K562 (cell line): ENCODE data around the gene LMBR1. TPM values are rescaled to one million over a fixed set of nuclear protein-coding genes. Genes with fewer than 3 reads are reported as not detected.

ENCODE experiments used
- ATAC-seq: fragments of 200-7000 bp; cut with Tn5 transposase; 3 replicates; pipeline ENCODE4 v1.9.1; 2020; ENCODE audit warnings: moderate library complexity
- BruUV-seq: library from RNA; stranded (reverse); fragments of 400-500 nt; replicated peaks from 2 replicates; lab custom pipeline; 2021; lab: Mats Ljungman, UMichigan
- CTCF ChIA-PET: fragments of 300-600 bp; formaldehyde crosslinking; extraction: SDS; loops from one replicate; lab custom pipeline; 2021; ENCODE audit warnings: low intra/inter-chr PET ratio; lab: Yijun Ruan, JAX
- POLR2A ChIA-PET: fragments of 300-600, 350-650 bp; sonication (Branson Sonifier 250); formaldehyde crosslinking; extraction: SDS; loops from one replicate; lab custom pipeline; 2021; ENCODE audit warnings: antibody characterized with exemption, inconsistent platforms; lab: Yijun Ruan, JAX
- DNase-seq, 4 experiments: peaks; one replicate each; pipeline versions ENCODE4 v3.0.0 to v3.0.0-alpha.2; 2011 to 2018; ENCODE audit warnings: low spot score in 3 of 4, mixed read lengths in 3 of 4; ENCODE audit errors: extremely low read depth in 1 of 4
- FAIRE-seq: peaks from 2 replicates; lab custom pipeline; 2011; peaks lifted over from hg19 to GRCh38; lab: Jason Lieb, UNC
- H2AFZ ChIP-seq: 2 replicates; pipeline ENCODE4 v1.6.0; 2011; ENCODE audit warnings: low read depth, low read length, control low read depth, inconsistent platforms
- H3K27ac ChIP-seq: fragments of 200-600 bp; 3 replicates; pipeline ENCODE4 v1.8.0; 2011; ENCODE audit warnings: low read depth, mild to moderate bottlenecking, control low read depth, inconsistent platforms, low read length, moderate library complexity, mixed read lengths; ENCODE audit errors: extremely low read depth
- H3K27me3 ChIP-seq, 2 experiments: fragments of 300-600 bp in 1 of 2; 2 replicates in 1 of 2; 3 replicates in 1 of 2; pipeline versions ENCODE4 v1.6.0 to v1.8.0; 2011; ENCODE audit warnings: inconsistent platforms in 2 of 2, low read length in 2 of 2, mild to moderate bottlenecking in 1 of 2, mixed read lengths in 1 of 2, moderate library complexity in 1 of 2; ENCODE audit not compliant: control insufficient read depth in 2 of 2, insufficient read depth in 2 of 2
- H3K36me3 ChIP-seq: fragments of 300-600 bp; 3 replicates; pipeline ENCODE4 v1.8.0; 2011; ENCODE audit warnings: mild to moderate bottlenecking, low read length, inconsistent platforms; ENCODE audit not compliant: control insufficient read depth, insufficient read depth
- H3K4me1 ChIP-seq, 2 experiments: fragments of 200-600 bp in 1 of 2; replicated peaks in 1 of 2; 2 replicates in 1 of 2; 3 replicates in 1 of 2; pipeline versions ENCODE4 v1.5.1 to v1.8.0; 2011; ENCODE audit warnings: inconsistent platforms in 2 of 2, low read length in 2 of 2, mild to moderate bottlenecking in 1 of 2, mixed read lengths in 1 of 2, moderate library complexity in 1 of 2; ENCODE audit not compliant: control insufficient read depth in 2 of 2, insufficient read depth in 2 of 2
- H3K4me2 ChIP-seq: 2 replicates; pipeline ENCODE4 v1.6.1; 2011; ENCODE audit warnings: low read length, control low read depth, inconsistent platforms, mixed read lengths; ENCODE audit not compliant: insufficient read depth
- H3K4me3 ChIP-seq: fragments of 200-600 bp; sonication (generic), shearing (Covaris generic); 2 replicates; pipeline ENCODE4 v1.5.1; 2016; ENCODE audit warnings: control low read depth, inconsistent platforms
- H3K79me2 ChIP-seq: fragments of 200-600 bp; 3 replicates; pipeline ENCODE4 v1.8.0; 2011; ENCODE audit warnings: low read length, inconsistent platforms; ENCODE audit not compliant: control insufficient read depth, insufficient read depth
- H3K9ac ChIP-seq, 2 experiments: 2 replicates each; pipeline versions ENCODE4 v1.6.0 to v1.6.1; 2011; ENCODE audit warnings: low read depth in 2 of 2, low read length in 2 of 2, control low read depth in 1 of 2, inconsistent platforms in 1 of 2, mild to moderate bottlenecking in 1 of 2, mixed read lengths in 1 of 2; ENCODE audit not compliant: insufficient read depth in 1 of 2
- H3K9me1 ChIP-seq: one replicate; pipeline ENCODE4 v1.6.0; 2011; ENCODE audit warnings: inconsistent platforms, mild to moderate bottlenecking, low read length, moderate library complexity; ENCODE audit not compliant: control insufficient read depth, insufficient read depth
- H3K9me3 ChIP-seq: replicated peaks from 2 replicates; pipeline ENCODE4 v1.5.1; 2011; ENCODE audit warnings: low read depth, low read length, inconsistent platforms; ENCODE audit not compliant: control insufficient read depth, insufficient read depth
- H4K20me1 ChIP-seq: replicated peaks from 2 replicates; pipeline ENCODE4 v1.6.1; 2011; ENCODE audit warnings: low read length, inconsistent platforms, mixed read lengths; ENCODE audit not compliant: control insufficient read depth, insufficient read depth
- CEBPB ChIP-seq: fragments of 450-650 bp; IDR thresholded peaks from 2 replicates; pipeline ENCODE4 v1.6.1; 2016; ENCODE audit warnings: missing genetic modification characterization, missing compliant biosample characterization
- CEBPG ChIP-seq, 3 experiments: fragments of 200-800 bp in 1 of 3; sonication (Bioruptor generic) in 1 of 3; sonication (generic) in 1 of 3; formaldehyde crosslinking in 1 of 3; IDR thresholded peaks in 2 of 3; conservative IDR thresholded peaks in 1 of 3; 2 replicates each; pipeline versions ENCODE4 v1.6.1 to v1.8.0; 2016 to 2022; ENCODE audit warnings: missing compliant biosample characterization in 2 of 3, missing genetic modification characterization in 2 of 3, mild to moderate bottlenecking in 1 of 3, missing genetic modification reagents in 1 of 3
- SPI1 ChIP-seq: IDR thresholded peaks from 2 replicates; pipeline ENCODE4 v1.6.1; 2011; ENCODE audit warnings: low read depth, low read length, control low read depth, borderline replicate concordance
- TRIM24 ChIP-seq, 2 experiments: fragments of 450-650 bp; IDR thresholded peaks; 2 replicates each; pipeline ENCODE4 v1.6.1; 2016
- XRCC4 ChIP-seq: IDR thresholded peaks from one replicate; pipeline ENCODE4 v1.6.1; 2011; ENCODE audit not compliant: insufficient read depth, insufficient read length; ENCODE audit errors: extremely low read depth
- ZMIZ1 ChIP-seq, 2 experiments: fragments of 150-350 bp in 1 of 2; IDR thresholded peaks; 2 replicates each; pipeline ENCODE4 v1.6.1; 2012 to 2016; ENCODE audit warnings: low read depth in 2 of 2, low read length in 2 of 2, mild to moderate bottlenecking in 1 of 2, moderate library complexity in 1 of 2
- WGBS: fragments of 100-300 bp; shearing (Covaris generic); methylation state at CpG from one replicate; pipeline ENCODE4 v1.1.6; 2016; ENCODE audit warnings: low coverage, mixed read lengths; ENCODE audit not compliant: insufficient coverage; ENCODE audit errors: missing lambda C conversion rate; 5-methylcytosine and 5-hydroxymethylcytosine counted together
- in situ Hi-C: fragments of 300-500 bp; cut with MboI; formaldehyde crosslinking; loops from 4 replicates; pipeline ENCODE4 v1.15.0; 2018; ENCODE audit warnings: inconsistent platforms, mixed read lengths
- intact Hi-C: fragments of 100-400 bp; cut with micrococcal nuclease; formaldehyde crosslinking; loops from 2 replicates; pipeline ENCODE4 v1.14.2; 2022
- polyA plus RNA-seq, 8 experiments: library from polyadenylated mRNA; depleted of rRNA in 4 of 8; stranded (reverse) in 5 of 8; unstranded in 3 of 8; fragments of >200 nt; fragmentation: Nextera tagmentation in 2 of 8; fragmentation: Illumina TruSeq in 1 of 8; extraction: Ambion mirVana in 2 of 8; extraction: Trizol in 1 of 8; gene quantifications; 2 replicates each; pipeline versions ENCODE4 v1.2.1 to v1.2.3, GENCODE V29; 2011 to 2014; ENCODE audit warnings: inconsistent platforms in 1 of 8, missing spikeins in 1 of 8
- total RNA-seq, 7 experiments: library from RNA; depleted of rRNA in 6 of 7; stranded (reverse); fragments of >200 nt in 6 of 7; fragmentation: Illumina TruSeq in 2 of 7; extraction: Trizol in 2 of 7; gene quantifications; 2 replicates each; pipeline versions ENCODE4 v1.2.1 to v1.2.3, GENCODE V29; 2011 to 2021; ENCODE audit warnings: low replicate concordance in 1 of 7
- TF ChIP-seq, protein P1 (sequence below): fragments of 250-450 bp; sonication (Bioruptor Pico); IDR thresholded peaks from 2 replicates; pipeline ENCODE4 v1.4.0; 2020; ENCODE audit warnings: borderline replicate concordance

Gene LMBR1
- total and polyA plus RNA-seq, 9 of the 15 experiments (the other 6 are each of a cell fraction or from before 2014, with no cell fraction given), result 7.7 to 90.0 (median 59.9) TPM

GRCh38 chr7:156833312-156833711 lies 59.7 kb downstream of the LMBR1 start (continued):
- no peak for TF ChIP-seq ZMIZ1 (IDR thresholded peaks at IDR 0.05; ENCODE audit: low read depth in 2 of 2, low read length in 2 of 2)

- Histone ChIP-seq H4K20me1 (no peaks in the 10 kb centered on the region), H3K27ac (no peak overlapping the region), H3K4me3 (no peak overlapping the region), H3K79me2 (no peaks in the 10 kb centered on the region), H3K9ac (no peak overlapping the region), H3K4me1 (no peaks in the 10 kb centered on the region; a peak in 1 of 5 replicates), H3K9me1 (peaks cover 4% of the 10 kb centered on the region), H2AFZ (no peak overlapping the region), H3K36me3 (peaks cover 43% of the 10 kb centered on the region; the same call in 2 of the 3 replicates), H3K4me2 (no peak overlapping the region), H3K9me3 (no peaks in the 10 kb centered on the region), H3K27me3 (no peaks in the 10 kb centered on the region)
- no TSS peak for BruUV-seq
- CTCF ChIA-PET, result interaction anchor here (0.5 kb wide), 1 partner anchor 1062 kb away, joined by 3 read pairs; no protein-coding TSS in a partner anchor
- FAIRE-seq (no peak), ATAC-seq (no peak), DNase-seq (no peak)
- WGBS, result 100% methylated on average over 1 of the region's 1 CpG
- POLR2A ChIA-PET, result interaction anchor here (0.7 to 0.8 kb wide), 3 partner anchors 10 to 147 kb away, joined by 3 read pairs; no protein-coding TSS in a partner anchor
- intact Hi-C loops, result no loop called here
- in situ Hi-C loops, result no loop called here
- TF ChIP-seq, protein P1, sequence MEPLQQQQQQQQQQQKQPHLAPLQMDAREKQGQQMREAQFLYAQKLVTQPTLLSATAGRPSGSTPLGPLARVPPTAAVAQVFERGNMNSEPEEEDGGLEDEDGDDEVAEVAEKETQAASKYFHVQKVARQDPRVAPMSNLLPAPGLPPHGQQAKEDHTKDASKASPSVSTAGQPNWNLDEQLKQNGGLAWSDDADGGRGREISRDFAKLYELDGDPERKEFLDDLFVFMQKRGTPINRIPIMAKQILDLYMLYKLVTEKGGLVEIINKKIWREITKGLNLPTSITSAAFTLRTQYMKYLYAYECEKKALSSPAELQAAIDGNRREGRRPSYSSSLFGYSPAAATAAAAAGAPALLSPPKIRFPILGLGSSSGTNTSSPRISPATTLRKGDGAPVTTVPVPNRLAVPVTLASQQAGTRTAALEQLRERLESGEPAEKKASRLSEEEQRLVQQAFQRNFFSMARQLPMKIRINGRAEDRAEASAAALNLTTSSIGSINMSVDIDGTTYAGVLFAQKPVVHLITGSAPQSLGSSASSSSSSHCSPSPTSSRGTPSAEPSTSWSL (CRISPR knock-in tag), result no peak
- TF ChIP-seq SPI1, result no peak; the same call in 1 of the 2 replicates
- TF ChIP-seq TRIM24 (IDR thresholded peaks at IDR 0.05), result no peak
- TF ChIP-seq CEBPG (CRISPR knock-in tag; IDR thresholded peaks at IDR 0.05), result no peak
- peak; percentile 43 to 87; a peak in 3 of 4 replicates for TF ChIP-seq CEBPG (tag; conservative IDR thresholded peaks at IDR 0.05 in 1 of 2, IDR thresholded peaks at IDR 0.05 in 1 of 2)
- no peak for TF ChIP-seq XRCC4
- peak; percentile 84 for TF ChIP-seq CEBPB (tag)
Observed at GRCh38 chr7:156832195-156832877, 60.6 kb downstream of the LMBR1 start.
